GM13976 (cell line): Measurements from ENCODE around the gene KIAA1328.

Source experiments
- DNase-seq: peaks from one replicate; pipeline ENCODE4 v3.0.0; 2012; ENCODE audit warnings: low spot score
- in situ Hi-C: fragments of 300-500 bp; cut with MboI; formaldehyde crosslinking; loops from one replicate; pipeline ENCODE4 v1.12.0; 2022; ENCODE audit warnings: low sequenced_read_pairs, mixed read lengths, inconsistent platforms; ENCODE audit not compliant: unreplicated experiment
- TF ChIP-seq, protein P1 (sequence below): IDR thresholded peaks from 2 replicates; pipeline ENCODE4 v1.5.1; 2012; ENCODE audit warnings: borderline replicate concordance, mild to moderate bottlenecking; ENCODE audit not compliant: insufficient read depth; ENCODE audit errors: extremely low read depth, missing control alignments, control extremely low read depth

KIAA1328 gene

GRCh38 chr18:37055137-37055802 lies 226.3 kb downstream of the KIAA1328 start:
- TF ChIP-seq, protein P1, sequence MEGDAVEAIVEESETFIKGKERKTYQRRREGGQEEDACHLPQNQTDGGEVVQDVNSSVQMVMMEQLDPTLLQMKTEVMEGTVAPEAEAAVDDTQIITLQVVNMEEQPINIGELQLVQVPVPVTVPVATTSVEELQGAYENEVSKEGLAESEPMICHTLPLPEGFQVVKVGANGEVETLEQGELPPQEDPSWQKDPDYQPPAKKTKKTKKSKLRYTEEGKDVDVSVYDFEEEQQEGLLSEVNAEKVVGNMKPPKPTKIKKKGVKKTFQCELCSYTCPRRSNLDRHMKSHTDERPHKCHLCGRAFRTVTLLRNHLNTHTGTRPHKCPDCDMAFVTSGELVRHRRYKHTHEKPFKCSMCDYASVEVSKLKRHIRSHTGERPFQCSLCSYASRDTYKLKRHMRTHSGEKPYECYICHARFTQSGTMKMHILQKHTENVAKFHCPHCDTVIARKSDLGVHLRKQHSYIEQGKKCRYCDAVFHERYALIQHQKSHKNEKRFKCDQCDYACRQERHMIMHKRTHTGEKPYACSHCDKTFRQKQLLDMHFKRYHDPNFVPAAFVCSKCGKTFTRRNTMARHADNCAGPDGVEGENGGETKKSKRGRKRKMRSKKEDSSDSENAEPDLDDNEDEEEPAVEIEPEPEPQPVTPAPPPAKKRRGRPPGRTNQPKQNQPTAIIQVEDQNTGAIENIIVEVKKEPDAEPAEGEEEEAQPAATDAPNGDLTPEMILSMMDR: no peak
- DNase-seq: no peak
- in situ Hi-C loops: no loop called here

DNA sequence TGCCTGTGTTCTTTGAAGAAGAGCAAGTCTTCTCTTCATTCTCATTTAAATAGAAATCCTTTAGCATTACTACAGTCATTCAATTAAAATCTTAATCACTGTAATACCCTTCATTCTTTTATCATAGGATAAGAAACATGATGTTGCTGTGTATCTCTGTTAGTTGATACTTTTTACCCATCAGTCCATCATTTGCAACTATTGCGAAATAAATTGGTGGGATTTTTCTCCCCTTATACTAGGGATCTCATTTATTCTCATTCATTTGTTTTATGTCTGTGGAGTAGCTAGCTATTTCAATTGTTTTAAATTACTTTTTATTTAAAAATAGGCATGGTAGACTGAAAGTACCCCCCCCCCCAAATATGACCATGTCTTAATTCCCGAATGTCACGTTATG lies 235.3 kb downstream of the KIAA1328 start:
- TF ChIP-seq, protein P1: no peak
- in situ Hi-C loops: no loop called here

DNA sequence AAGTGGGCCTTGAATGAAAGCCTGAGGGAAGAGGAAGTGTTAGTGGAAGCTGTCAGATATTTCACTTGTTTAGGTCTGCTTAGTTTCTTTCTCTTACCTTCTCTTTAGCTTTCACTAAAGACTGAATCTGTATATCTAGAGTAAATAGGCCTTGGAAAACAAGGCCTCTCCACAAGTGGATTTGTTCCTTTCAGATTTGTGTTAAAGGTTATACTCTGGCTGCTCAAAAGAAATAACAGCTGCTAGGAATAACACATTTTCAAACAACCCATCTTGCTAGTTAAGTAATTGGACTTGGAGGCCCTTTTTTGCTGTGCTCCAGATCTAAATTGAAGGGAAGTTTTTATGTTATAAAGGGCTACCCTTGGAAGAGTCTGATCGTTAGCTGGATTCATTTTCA lies 236.3 kb downstream of the KIAA1328 start:
- TF ChIP-seq, protein P1: no peak
- in situ Hi-C loops: no loop called here
- no peak for DNase-seq

More for the DNA sequence above, 235.3 kb downstream of the KIAA1328 start:
- no peak for DNase-seq

GRCh38 chr18:37084912-37085311 lies 256.0 kb downstream of the KIAA1328 start:
- TF ChIP-seq, protein P1: no peak
- in situ Hi-C loops: no loop called here
- DNase-seq: no peak

DNA sequence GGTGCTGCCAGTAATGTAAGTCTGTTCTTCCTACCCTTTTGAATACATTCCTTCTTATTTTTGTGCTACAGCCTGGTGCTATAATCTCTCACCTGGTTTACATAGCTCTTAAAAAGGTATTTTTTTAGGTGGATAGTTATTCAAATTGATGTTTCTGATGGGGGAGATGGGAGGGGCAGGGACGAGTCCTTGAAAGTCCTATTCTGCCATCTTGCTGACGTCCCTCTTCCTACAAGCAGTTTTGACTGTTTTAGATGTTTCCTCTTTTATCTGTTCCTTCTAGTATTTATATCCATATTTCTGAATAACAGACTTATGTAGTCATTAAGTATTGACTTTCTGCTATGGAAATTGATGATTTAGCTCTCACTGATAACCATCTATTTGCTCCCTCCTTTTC lies 256.4 kb downstream of the KIAA1328 start:
- TF ChIP-seq, protein P1: no peak
- in situ Hi-C loops: no loop called here
- no peak for DNase-seq

DNA sequence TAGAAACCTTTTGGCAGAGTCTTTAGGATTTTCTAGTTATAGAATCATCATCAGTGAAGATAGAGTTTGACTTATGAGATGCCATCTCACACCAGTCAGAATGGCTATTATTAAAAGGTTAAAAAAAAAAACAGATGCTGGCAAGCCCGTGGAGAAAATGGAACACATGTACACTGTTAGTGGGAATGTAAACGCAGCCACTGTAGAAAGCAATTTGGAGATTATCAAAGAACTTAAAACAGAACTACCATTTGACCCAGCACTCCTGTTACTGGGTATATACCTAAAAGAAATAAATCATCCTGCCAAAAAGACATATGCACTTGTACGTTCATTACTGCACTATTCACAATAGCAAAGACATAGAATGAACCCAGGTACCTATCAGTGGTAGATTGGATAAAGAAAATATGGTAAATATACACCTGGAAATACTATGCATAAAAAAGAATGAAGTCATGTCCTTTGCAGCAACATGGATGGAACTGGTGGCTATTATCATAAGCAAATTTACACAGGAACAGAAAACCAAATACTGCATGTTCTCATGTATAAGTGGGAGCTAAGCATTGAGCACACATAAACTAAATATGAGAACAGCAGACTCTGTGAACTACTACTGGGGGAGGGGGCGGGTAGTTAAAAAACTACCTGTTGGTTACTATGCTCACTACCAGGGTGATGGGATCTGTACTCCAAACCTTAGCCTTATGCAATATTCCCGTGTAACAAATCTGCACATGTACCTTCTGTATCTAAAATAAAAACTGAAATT lies 279.0 kb downstream of the KIAA1328 start:
- no peak for DNase-seq
- TF ChIP-seq, protein P1: no peak

DNA sequence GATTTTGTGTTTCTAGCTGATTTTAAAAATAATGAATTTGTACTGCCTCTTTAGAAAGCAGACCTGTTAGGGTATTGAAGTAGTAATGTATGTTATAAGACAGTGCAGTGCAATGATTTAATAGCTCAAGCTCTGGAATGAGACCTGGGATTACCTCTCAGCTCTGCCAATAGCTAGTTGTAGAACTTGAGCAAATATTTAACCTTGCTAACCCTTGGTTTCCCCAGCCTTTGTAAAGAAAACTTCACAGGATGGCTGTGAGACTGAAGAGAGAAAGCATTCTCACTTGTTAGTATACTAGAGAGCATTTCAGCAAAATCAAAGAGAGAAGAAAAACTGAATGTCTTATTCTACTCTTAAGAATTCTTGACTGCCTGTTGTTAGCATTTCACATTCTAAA lies 293.9 kb downstream of the KIAA1328 start:
- no peak for DNase-seq
- TF ChIP-seq, protein P1: no peak
- in situ Hi-C loops: no loop called here

More for the DNA sequence above, 279.0 kb downstream of the KIAA1328 start:
- in situ Hi-C loops: no loop called here
